ENCODE results near the gene ECHS1.

Gene ECHS1

DNA sequence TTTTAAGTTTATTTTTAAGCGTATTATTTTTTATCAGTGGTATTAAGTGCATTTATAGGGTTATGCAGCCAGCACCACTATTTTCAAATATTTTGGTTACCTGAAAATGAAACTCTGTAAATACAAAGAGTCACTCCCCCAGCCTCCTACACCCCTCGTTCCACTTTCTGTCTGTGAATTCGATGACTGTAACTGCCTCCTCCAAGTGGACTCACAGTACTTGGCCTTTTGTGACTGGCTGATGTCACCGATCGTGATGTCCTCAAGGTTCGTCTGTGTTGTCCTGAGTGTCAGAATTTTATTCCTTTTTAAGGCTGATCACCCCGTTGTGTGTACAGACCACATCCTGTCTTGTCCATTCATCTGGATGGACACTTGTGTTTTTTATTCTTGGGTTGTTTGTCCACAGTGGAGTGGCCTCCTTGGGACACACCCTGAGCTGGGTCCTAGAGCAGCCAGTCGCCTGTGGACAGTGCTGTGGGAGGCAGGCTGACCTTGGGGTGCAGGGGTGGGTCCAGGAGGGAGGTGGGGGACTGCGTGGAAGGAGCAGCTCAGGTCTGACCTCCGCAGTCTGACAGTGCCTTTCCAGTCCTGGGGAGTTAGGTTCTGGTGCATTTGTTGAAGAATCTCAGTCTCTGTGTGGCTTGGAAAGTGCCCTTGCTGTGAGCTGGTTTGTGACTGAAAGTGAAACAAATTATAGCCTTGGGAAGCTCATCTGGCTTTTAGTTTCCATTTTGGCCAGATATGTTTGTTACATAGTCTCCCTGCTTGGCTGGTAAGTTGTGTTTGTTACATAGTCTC, 27.7 kb upstream of the ECHS1 start:
- H3K4me3 ChIP-seq (ENCODE audit: control insufficient read depth, low read depth, low read length), result no peak overlapping the region
- DNase-seq (ENCODE audit: low read depth), result no peak
- TF ChIP-seq, protein P1, sequence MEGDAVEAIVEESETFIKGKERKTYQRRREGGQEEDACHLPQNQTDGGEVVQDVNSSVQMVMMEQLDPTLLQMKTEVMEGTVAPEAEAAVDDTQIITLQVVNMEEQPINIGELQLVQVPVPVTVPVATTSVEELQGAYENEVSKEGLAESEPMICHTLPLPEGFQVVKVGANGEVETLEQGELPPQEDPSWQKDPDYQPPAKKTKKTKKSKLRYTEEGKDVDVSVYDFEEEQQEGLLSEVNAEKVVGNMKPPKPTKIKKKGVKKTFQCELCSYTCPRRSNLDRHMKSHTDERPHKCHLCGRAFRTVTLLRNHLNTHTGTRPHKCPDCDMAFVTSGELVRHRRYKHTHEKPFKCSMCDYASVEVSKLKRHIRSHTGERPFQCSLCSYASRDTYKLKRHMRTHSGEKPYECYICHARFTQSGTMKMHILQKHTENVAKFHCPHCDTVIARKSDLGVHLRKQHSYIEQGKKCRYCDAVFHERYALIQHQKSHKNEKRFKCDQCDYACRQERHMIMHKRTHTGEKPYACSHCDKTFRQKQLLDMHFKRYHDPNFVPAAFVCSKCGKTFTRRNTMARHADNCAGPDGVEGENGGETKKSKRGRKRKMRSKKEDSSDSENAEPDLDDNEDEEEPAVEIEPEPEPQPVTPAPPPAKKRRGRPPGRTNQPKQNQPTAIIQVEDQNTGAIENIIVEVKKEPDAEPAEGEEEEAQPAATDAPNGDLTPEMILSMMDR (conservative IDR thresholded peaks at IDR 0.05; ENCODE audit: control insufficient read depth, insufficient read depth, low read depth, low read length), result no peak

DNA sequence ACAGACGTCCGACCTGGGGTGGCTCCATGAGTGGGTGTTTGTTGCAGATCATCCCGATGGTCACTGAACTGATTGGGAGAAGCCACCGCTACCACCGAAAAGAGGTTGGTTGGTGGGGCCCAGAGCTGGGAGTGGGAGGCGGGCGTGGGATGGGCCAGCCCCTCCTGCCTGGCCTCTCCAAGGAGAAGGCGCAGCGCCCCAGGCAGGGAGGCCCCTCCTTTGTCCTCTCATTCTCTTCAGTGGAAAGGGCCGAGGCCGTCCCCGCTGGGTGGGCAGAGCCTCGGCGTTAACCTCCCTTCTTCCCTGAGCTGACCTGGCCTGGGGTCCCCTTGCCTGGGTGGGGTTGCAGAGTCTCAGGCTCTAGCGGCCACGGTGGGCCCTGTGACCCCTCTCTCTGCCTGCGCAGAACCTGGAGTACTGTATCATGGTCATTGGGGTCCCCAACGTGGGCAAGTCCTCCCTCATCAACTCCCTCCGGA, 26.0 kb upstream of the ECHS1 start:
- TF ChIP-seq, protein P1 (conservative IDR thresholded peaks at IDR 0.05; ENCODE audit: control insufficient read depth, insufficient read depth, low read depth, low read length), result no peak

DNA sequence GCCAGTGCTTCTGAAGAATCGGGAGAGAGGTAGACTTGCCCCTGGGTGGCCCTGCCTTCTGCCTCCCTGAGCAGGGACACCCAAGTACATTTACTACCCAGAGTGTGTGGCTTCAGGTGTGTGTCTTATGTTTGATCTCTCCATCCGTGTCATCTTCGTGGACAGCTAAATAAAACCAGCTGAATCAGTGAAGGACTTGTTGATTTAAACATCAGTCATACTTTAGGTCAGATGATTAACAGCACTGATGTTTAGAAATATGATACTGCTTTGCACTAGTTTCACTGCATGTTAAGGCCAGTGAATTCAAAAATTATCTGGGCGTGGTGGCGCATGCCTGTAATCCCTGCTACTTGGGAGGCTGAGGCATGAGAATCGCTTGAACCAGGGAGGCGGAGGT, 24.8 kb upstream of the ECHS1 start:
- TF ChIP-seq, protein P1 (conservative IDR thresholded peaks at IDR 0.05; ENCODE audit: control insufficient read depth, insufficient read depth, low read depth, low read length), result no peak
- DNase-seq (ENCODE audit: low read depth), result peak; percentile 24
- no peak overlapping the region for H3K4me3 ChIP-seq (ENCODE audit: control insufficient read depth, low read depth, low read length)

More for the DNA sequence above, 26.0 kb upstream of the ECHS1 start:
- no peak overlapping the region for H3K4me3 ChIP-seq (ENCODE audit: control insufficient read depth, low read depth, low read length)
- no peak for DNase-seq (ENCODE audit: low read depth)

DNA sequence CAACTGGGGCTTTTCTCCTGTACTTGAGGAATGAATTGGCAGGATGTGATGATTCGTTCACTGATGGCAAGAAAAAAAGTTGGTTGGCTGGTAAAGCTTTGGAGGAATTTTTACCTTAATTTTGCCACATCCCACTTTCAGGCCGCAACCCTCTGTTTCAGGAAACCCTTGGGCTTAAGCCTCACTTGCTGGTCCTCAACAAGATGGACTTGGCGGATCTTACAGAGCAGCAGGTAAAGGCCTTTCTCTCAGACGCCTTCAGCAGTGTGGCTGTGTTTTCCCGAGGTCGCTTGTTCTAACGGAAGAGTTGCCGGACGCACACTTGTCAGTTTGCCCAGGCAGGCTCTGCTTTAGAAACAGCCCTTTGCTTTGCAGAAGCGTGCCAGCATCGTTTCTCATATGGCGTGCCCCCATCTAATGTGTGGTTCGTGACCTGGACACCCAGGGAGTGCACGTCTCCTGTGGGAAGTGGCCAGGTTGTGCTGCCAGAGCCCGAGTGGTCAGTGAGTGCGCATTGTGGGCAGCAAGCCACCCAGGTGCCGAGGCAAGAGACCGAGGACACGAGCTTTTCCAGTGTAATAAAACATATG, 23.0 kb upstream of the ECHS1 start:
- DNase-seq (ENCODE audit: low read depth), result no peak
- no peak overlapping the region for H3K4me3 ChIP-seq (ENCODE audit: control insufficient read depth, low read depth, low read length)
- TF ChIP-seq, protein P1 (conservative IDR thresholded peaks at IDR 0.05; ENCODE audit: control insufficient read depth, insufficient read depth, low read depth, low read length), result no peak

DNA sequence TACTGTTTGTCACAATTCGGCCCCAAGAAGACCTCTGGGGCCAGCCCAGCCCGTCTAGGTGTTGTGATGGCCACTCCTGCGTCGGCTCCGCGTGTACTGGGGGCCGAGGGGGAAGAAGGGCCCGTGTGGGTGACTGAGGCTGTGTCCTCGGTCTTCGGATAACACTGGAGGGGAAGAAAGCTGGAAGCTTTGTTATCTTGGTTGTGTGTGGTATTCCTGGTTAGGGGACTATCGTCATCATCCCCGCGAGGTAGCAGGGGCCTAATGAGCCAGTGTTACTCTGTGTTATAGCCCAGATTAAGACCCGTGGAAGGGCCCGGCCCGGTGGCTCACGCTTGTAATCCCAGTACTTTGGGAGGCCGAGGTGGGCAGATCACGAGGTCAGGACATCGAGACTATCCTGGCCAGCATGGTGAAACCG, 21.7 kb upstream of the ECHS1 start:
- DNase-seq (ENCODE audit: low read depth), result no peak
- TF ChIP-seq, protein P1 (conservative IDR thresholded peaks at IDR 0.05; ENCODE audit: control insufficient read depth, insufficient read depth, low read depth, low read length), result no peak

DNA sequence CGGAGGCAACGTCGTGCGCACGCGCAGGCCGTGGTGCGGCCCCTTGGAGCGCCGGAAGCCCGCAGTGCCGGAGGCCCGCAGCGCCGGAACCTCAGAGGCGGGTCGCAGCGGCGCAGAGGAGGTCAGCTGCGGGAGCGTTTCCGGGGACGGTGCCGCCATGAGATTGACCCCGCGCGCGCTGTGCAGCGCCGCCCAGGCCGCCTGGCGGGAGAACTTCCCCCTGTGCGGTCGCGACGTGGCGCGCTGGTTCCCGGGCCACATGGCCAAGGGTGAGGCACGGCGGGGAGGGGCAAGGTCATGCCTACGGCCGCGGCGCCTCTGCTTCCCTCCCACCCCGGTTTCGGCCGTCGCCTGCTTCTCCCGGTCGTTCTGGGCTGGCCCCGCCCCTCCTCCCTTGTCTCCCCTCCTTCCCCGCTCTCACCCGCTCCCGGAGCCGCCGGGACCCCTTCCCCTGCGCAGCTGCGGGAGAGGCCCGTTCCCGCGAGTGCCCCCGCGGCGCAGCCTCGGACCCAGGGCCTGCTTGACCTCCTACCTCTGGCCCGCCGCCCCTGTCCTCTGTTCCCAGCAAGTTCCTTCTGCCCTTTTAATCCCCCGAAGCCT, 21.0 kb upstream of the ECHS1 start, which contains the start of gene MTG1:
TSS of gene MTG1 (plus strand) at position 94 of the 600 bp plus-strand sequence. CDS start at position 158, 64 bp downstream.
- peak within 1 kb of the TSS; percentile 89 for H3K4me3 ChIP-seq (ENCODE audit: control insufficient read depth, low read depth, low read length)
- TF ChIP-seq, protein P1 (conservative IDR thresholded peaks at IDR 0.05; ENCODE audit: control insufficient read depth, insufficient read depth, low read depth, low read length), result no peak
- peak; percentile 85 for DNase-seq (ENCODE audit: low read depth)

More for the DNA sequence above, 21.7 kb upstream of the ECHS1 start:
- H3K4me3 ChIP-seq (ENCODE audit: control insufficient read depth, low read depth, low read length), result peak overlapping the region; percentile 89

Data from fibroblast of mammary gland (primary cell).